DMS79 treated with DMSO at 0.1 percent for 48 hours (cell line): ENCODE data around the gene TMEM184A.

Experiments
- DNase-seq: peaks from one replicate; lab custom pipeline; 2025; lab: John Stamatoyannopoulos, UW

The TMEM184A gene

DNA sequence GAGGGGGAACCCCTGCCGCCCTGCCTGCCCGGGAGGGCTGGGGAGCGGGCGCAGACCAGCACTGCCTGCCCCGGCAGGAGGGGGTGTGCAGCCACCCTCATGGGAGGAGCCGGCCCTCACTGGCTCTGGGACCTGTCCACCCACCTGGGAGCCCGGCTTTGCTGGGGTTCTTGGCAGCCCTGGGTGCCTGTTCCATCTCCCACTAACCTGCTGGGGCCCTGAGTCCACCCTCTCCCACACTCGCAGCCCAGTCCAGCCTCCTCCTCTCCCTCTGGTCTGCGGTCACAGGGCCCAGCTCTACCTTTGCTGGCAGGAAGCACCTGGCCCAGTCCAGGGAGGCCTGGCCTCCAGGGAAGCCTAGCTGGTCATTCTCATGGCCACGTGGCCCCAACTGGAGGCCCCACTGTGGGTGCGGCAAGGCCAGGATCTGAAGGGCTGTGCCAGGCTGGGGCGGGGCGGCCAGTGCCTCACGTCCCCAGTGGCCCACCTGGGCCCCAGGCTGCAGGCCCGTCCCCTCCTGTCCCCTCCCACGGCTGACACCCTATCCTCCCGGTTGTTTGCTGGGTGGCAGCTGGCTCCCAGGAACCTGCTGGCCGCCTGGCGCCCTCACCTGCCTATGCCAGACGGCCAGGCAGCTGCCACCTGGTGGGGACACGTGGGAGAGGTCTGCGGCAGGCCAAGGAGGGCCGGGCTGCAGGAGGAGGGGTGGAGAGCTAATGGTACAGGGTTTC is at the start of gene TMEM184A:
Gene TMEM184A (minus strand): TSS at position 393 of the 731 bp plus-strand sequence. CDS start 721 bp downstream, outside the sequence.
- peak; percentile 88 for DNase-seq

DNA sequence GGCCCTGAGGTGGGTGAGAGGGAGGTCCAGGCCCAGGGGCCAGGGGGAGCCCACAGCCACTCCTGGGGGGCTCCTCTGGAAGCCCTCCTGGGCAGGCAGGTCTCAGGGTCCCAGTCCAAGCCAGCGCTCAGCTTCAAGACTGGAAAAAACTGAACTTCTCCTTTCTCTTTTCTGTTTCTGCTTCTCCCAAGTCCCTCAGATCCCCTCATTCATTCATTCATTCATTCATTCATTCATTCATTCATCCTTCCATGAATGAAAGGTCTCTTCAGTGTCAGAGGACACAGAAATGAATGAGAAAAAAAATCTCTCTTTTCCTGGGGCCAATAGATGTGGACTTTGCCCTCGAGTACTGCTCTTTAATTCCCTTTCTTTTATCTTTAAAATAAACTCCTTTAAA is 48.4 kb upstream of the TMEM184A start:
- no peak for DNase-seq

DNA sequence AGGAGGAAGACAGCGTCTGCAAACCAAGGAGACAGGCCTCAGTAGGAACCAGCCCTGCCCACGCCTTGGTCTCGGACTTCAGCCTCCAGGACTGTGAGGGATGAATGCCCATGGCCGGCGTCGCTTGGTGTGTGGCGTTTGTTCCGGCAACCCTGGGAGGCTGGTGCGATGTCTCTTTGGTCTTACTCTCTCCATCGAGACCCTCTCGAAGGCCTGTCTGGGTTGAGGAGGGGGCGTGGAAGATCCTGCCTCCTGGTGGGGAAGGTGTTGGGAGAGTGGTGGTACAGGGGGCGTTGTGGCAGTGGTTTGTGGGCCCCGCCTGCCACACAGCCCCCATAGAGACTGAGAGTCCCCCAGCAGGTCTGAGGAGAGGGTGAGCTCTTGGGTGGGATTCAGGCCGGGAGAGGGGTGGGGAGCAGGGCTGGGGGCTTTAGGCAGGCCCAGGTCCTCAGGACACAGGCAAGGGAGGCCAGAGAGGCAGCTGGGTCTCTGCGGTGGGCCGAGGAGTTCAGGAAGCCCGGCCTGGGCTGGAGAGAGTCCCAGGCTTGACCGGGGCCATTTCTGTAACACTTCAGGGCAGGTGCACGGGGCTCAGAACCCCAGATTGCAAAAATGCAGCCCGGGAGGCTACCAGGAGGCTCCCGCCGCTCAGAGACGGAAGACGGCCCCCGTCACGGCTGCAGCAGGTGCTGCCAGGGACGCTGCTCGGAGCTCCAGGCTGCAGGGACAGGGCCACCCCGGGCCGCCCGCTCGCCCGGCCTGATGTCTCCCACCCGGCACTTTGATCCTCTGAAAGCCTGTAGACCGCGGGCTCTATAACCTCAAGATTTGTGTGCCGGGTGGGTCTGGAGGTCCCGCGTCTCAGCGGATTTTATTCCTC is 47.6 kb upstream of the TMEM184A start:
- no peak for DNase-seq

DNA sequence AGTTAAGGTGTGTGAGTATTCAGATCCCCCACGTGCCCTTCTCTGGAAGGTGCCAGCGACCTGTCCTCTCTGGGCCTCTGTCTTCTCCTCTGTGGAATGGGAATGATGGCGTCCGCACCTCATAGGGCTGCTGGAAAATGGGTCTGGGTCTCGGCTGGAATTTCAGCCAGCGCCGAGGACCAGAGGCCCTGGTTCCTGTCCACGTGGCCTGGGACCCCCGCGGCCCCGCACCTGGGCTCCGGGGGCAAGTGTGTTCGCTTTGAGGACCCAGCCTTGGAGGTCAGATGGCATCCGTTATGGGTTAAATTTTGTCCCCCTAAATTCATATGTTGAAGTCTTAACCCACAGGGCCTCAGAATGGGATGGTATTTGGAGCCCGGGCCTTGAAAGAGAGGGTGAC is 46.4 kb upstream of the TMEM184A start:
- DNase-seq, result no peak

DNA sequence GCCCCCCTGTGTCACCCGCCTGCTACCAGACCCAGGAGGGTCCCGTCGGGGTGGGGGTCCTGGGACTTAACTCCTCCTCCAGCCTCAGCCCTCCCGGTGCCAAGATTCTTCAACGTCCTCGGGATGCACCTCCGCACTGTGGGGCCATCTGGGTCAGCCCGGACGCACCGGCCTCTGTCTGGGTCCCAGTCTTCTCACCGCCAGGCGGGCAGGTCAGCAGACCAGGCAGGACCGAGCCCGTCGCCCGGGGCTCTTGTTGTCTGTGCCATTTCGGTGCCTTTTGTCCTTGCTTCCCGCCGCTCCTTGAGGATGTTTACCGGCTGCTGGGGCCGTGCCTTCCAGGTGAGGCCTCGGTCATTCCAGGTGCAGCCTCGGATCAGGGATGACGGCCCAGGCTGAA is 46.0 kb upstream of the TMEM184A start:
- DNase-seq, result no peak

DNA sequence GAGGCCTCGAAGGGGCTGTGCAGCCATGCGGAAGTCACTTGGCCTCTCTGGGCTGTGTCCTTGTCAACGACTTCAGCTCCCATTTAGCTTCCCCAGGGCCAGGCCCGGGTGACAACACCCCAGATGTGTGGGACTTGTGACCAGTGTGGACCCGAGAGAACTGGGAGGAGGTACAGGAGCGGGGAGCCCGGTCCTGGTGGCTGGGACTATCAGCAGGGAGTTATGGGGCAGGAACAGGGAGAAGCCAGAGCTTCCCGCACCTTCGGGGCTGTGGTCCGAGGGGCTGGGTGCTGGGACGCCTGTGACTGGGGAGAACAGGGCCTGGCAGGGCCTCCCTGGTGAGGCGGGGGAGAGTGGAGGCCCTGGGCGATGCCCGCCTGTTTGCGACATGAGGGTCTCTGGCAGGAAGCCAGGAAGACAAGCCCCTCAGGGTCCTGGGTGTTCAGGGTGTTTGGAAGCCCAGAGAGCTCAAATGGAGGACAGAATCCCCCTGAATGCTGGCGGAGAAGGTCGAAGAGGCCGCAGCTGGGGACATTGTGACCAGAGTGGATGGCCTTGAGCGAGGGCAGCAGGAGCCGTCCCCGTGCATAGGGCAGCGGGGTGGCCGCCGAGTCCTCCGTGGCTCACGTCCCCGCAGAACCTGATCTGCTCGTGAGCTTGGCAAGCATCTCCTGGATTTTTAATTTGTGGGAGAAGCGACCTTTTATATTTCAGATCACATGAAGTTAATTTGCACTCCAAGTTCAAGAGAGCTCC is 43.8 kb upstream of the TMEM184A start:
- DNase-seq, result no peak

DNA sequence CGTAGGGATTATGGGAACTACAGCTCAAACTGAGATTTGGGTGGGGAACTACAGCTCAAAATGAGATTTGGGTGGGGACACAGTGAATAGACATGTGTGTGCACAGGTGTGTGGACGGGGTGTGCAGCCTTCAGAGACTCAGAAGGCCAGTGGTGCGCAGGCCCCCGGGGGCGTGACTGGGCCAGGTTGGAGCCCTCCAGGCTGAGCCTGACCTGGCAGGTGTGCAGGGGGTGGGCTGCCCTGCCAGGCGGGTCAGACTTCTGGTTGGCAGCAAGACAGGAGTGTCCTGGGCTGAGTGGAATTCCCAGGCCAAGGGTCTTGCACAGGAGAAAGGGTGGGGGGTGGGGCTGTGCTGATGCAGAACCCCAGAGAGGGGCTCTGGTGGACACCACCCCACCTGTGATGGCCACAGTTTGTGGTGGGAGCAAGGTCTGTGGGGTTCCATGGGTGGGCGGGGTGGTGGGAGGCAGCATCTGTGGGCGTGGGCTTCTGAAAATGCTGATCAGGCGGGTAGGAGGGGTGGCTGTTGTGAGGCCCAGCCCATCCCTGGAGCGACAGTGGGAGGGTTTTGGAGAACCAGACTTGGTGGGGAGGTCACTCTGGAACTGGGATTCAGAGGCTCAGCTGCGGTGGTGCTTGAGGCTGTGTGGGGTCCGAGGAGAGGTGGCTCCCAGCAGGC is 43.1 kb upstream of the TMEM184A start:
- no peak for DNase-seq

DNA sequence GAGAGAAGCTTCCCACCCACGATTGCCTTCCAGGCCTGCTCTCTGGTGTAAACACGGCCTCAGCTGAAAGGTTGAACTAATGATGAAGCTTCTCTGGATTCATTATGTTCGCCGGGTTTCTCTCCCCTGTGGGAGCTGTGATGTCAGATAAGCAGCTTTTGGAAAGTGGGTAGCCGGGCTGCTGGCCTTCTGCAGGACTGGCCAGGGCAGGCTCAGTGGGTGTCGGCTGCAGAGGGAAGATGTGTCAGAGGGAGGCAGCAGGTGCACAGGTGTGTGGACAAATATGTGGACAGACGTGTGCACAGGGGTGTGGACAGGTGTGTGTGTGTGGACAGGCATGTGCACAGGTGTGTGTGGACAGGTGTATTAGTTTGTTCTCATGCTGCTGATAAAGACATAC is 42.3 kb upstream of the TMEM184A start:
- no peak for DNase-seq

DNA sequence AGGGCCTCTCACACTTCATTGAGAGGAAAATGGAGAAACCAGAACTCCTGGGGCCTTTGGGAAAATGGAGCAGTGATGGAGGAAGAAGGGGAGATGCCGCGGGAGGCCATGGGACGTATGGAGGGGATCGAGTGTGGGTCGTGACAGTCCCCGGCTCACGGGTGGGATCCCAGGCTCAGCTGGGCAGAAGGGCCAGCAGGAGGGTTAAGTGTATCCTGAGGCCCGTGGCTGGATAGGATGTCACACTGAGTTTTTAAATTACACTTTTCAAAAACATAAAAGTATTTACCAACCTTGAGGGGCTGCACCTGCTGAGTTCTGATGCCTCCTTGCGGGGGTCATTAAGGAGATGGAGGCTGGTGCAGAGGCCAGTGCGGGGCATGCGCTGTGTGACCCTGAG is 41.8 kb upstream of the TMEM184A start:
- no peak for DNase-seq

DNA sequence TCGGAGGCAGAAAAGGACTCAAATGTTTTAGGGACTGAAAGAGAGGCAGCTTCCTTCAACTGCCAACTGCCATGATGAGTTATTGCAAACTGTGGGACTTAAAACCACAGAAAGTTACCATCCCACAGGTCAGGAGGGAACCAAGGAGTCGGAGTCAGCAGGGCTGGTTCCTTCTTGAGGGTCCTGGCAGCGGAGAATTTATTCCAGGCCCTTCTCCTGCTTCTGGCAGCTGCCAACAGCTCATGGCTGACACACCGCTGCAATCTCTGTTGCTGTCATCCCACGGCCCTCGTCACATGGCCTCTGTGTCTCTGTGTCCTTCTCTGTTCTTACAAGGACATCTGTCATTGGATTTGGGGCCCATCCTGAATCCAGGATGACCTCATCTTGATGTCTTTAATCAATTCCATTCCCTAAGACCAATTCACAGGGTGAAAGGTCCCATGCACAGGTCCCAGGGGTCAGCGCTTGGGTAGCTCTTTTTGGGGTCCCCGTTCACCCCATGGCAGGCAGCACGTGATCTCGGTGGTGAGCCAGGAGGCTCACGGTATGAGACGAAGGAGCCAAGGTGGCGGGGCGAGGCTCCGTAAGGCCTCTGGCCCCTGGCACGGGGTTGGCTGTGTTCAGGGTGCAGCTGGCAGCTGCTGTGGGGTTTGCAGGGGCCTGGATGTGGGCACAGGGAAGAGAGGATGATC is 41.2 kb upstream of the TMEM184A start:
- no peak for DNase-seq

DNA sequence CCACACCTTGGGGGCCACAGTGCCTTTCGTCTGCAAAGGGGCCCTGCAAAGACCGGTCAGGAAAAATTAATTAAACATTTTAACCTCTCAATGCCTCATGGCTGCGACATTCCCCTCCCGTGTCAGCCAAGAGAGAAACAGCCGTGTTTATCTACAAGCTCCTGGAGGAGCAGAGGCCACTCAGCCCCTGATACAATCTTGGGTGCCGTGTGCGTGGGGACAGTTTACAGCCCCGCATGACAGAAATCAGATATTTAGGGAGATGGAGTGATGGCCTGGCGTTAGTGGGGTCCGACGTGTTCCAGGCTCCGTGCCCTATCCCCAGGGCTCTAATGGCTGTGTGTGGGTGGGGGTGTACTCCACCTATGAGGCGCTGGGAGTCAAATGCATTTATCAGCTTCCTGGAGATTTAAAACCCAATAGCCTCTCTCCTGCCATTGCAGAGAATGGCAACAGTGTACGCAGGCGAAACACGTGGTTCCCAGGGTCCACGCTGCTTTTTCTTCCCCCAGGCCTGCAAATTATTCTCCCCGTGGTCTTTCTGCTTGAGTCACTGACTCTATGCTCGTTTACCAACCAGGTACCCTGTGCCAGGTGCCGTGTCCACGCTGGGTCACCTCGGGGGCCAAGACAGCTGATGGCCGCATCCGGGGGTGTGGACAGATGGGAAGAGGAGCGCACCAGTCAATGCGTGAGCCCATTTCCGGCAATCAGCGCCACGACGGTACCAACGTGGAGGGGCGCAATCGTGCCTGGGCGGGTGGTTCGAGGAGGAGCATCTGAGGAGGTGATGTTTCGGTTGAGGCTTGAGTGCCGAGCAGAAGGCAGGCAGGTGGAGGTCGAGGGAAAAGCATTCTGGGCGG is 40.4 kb upstream of the TMEM184A start:
- DNase-seq, result no peak

DNA sequence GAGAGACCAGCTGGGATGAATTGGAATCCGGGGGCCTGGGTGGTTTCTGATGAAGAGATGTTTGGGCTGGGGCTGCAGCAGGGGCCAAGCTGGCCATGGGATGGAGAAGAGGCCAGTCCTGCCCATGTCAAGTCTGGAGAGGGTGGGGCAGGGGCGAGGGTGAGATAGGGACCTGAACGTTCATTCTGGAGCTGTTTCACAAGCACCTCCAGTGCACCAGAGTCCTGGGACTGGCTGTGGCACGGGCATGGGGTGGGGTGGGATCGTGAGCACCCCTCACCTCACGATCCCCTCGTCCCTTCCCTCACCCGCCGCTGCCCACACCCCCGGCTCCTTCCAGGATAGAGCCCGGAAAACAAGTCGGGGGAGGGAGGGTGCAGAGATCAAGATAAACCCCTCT is 39.6 kb upstream of the TMEM184A start:
- DNase-seq, result no peak

DNA sequence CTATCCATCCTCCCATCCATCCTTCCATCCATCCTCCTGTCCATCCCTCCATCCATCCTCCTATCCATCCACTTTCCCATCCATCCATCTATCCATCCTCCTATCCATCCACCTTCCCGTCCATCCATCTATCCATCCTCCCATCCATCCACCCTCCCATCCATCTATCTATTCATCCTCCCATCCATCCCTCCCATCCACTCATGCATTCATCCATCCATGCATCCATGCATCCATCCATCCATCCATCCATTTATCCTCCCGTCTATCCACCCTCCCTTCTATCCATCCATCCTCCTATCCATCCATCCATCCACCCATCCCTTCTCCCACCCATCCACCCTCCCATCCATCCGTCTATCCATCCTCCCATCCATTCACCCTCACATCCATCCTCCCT is 39.0 kb upstream of the TMEM184A start:
- no peak for DNase-seq

DNA sequence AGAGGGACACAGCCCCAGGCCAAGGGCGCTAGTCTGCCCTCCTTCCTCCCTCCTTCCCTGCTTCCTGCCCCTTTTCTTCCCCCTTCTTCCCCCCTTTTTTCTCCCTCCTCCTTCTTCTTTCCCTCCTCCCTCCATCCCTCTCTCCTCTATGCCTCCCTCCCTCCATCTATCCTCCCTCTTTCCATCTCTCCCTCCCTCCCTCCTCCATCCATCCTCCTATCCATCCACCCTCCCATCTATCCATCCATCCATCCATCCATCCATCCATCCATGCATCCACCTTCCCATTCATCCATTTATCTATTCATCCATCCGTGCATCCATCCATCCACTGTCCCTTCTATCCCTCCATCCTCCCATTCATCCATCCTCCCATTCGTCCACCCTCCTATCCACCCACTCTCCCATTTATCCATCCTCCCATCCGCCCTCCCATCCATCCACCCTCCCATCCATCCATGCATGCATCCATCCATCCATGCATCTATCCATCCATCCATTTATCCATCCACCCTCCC is 38.0 kb upstream of the TMEM184A start:
- no peak for DNase-seq

DNA sequence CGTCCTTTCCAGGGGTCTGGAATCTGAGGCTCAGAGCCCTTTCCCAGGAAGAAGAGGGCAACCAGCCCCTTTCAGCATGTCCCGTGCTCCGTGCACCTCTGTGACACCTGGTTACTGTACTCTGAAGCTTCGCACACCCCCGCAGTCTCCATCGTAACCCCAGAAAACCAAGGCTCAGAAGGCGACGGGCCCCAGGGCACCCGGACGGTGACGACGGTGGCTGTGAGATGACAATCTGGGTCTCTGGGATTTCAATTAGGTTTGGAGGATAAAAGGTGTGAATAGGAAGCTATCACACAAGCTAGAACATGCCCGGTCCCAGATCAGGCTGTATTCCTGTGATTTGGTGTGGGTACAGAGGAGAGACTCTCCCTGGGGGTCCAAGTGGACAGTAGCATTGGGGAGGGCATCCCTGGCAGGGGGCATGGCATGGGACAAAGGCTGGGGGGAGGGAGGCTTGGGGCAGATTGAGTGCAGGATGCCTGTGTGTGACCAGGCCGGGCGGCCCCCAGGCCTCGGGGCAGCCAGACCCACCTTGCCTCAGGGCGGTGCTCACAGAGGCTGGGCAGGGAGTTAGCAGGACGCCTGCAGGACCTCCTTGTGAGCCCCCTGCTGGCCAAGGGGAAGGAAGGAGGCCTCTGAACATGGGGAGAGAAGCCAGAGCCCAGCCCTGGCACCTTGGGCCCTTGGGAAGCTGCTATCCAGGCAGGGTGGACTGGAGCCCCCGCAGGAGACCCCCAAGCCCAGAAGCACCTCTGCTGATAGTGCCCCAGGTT is 37.3 kb upstream of the TMEM184A start:
- no peak for DNase-seq

DNA sequence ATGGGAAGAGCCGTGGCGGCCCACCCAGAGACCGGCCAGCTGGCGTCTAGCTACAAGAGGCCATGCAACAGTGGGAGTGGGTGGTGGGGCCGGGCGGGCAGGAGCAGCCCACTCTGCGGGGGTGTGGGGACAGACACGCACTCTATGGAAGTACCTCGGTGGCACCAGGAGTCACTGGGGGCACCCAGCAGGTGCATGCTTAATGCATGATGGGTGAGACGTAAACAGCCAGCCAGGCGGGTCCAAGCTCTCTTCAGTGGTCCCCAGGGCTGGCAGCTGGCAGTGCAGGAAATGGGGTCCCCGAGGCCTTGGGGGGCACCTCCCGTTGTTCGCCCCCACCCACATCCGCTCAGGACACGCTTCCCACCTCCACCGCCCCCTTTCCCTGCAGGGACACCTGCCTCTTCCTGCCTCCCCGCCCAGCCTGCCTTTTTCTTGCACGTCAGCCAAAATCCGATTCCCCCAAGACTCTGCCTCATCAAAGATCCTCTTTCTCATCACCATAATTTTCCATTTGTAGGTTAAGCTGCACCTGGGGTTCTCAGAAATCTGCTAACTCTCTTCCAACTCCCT is 36.4 kb upstream of the TMEM184A start:
- DNase-seq, result no peak

DNA sequence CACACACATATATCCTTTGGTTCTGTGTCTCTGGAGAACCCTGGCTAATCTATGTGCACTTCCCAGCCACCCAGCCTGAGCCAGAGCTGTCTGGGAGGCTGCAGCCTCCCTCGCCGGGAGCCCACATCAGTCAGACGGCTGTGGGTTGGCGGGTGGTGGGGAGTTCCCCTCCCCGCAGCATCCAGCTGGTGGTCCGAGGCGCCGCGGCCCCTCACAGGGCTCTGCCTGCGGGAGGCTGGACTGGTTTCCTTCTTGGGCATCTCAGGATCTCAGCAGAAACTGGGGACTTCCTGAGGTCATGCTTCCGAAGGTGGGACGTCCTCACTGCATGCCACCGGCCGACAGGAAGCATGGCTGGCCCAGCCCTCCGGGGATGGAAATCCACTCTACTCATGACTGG is 35.9 kb upstream of the TMEM184A start:
- DNase-seq, result no peak

DNA sequence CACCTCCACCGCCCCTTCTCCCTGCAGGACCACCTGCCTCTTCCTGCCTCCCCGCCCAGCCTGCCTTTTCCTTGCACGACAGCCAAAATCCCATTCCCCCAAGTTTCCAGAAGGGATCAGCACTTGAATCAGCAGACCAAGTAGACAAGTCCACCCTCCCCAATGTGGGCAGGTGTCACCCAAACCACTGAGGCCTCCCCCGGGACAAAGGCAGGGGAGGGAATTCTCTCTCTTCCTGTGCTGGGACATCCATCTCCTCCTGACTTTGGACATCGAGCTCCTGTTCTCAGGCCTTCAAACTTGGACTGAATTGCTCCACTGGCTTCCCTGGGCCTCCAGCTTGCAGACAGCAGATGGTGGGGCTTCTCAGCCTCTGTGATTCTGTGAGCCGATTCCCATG is 35.4 kb upstream of the TMEM184A start:
- no peak for DNase-seq

DNA sequence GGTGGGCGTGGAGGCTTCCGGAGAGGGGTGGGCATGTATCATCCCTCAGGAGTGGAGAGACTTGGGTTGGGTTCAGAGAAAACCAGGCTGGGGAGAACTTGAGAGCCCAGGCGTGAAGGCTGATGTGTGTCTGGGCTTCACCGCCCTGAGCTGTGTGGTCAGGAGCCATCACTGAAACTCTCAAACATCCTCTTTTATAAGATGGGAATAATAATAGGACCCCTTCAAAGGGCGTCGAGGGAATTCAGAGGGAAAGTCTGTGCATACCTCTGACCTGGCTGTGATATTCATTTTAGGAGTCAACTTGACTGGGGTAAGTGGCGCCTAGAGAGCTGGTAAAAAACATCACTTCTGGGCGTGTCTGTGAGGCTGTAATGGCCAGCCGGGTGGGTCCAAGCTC is 34.9 kb upstream of the TMEM184A start:
- no peak for DNase-seq
